Adipocyte (in vitro differentiated cells): ENCODE results near the gene KCNG2.

Experiments
- DNase-seq: peaks from one replicate; pipeline ENCODE4 v3.0.0-alpha.2; 2015; ENCODE audit warnings: low read depth
- H3K27me3 ChIP-seq: replicated peaks from 2 replicates; pipeline ENCODE4 v1.7.0; 2013; ENCODE audit warnings: mild to moderate bottlenecking, low read length, moderate library complexity; ENCODE audit not compliant: control insufficient read depth, insufficient read depth
- H3K36me3 ChIP-seq: 2 replicates; pipeline ENCODE4 v1.7.0; 2013; ENCODE audit warnings: low read length, mild to moderate bottlenecking, moderate library complexity; ENCODE audit not compliant: control insufficient read depth, insufficient read depth, severe bottlenecking
- H3K4me1 ChIP-seq: 2 replicates; pipeline ENCODE4 v1.7.0; 2013; ENCODE audit warnings: mild to moderate bottlenecking, low read length, moderate library complexity; ENCODE audit not compliant: control insufficient read depth, insufficient read depth
- H3K4me3 ChIP-seq: 2 replicates; pipeline ENCODE4 v1.7.0; 2013; ENCODE audit warnings: mild to moderate bottlenecking, low read length, moderate library complexity
- H3K9ac ChIP-seq: 2 replicates; pipeline ENCODE4 v1.7.0; 2013; ENCODE audit warnings: mild to moderate bottlenecking, low read length, moderate library complexity
- H3K9me3 ChIP-seq: 2 replicates; pipeline ENCODE4 v1.7.0; 2013; ENCODE audit warnings: mild to moderate bottlenecking, low read length, moderate library complexity; ENCODE audit not compliant: control insufficient read depth

Gene KCNG2

GRCh38 chr18:79804130-79804787, 6.5 kb downstream of the KCNG2 start:
- no peak for DNase-seq
- no peak overlapping the region for H3K9ac ChIP-seq
- H3K9me3 ChIP-seq, result no peaks in the 10 kb centered on the region
- H3K36me3 ChIP-seq, result no peaks in the 10 kb centered on the region
- no peaks in the 10 kb centered on the region for H3K4me1 ChIP-seq
- H3K4me3 ChIP-seq, result no peak overlapping the region
- H3K27me3 ChIP-seq, result peaks cover 50% of the 10 kb centered on the region

- no peak overlapping the region for H3K9ac ChIP-seq
- no peak overlapping the region for H3K4me3 ChIP-seq
- no peaks in the 10 kb centered on the region for H3K4me1 ChIP-seq
- DNase-seq, result no peak
- peaks cover 41% of the 10 kb centered on the region for H3K27me3 ChIP-seq
- no peaks in the 10 kb centered on the region for H3K36me3 ChIP-seq
- H3K9me3 ChIP-seq, result no peaks in the 10 kb centered on the region
These were observed 7.6 kb downstream of the KCNG2 start for GRCh38 chr18:79805211-79805887.

DNA sequence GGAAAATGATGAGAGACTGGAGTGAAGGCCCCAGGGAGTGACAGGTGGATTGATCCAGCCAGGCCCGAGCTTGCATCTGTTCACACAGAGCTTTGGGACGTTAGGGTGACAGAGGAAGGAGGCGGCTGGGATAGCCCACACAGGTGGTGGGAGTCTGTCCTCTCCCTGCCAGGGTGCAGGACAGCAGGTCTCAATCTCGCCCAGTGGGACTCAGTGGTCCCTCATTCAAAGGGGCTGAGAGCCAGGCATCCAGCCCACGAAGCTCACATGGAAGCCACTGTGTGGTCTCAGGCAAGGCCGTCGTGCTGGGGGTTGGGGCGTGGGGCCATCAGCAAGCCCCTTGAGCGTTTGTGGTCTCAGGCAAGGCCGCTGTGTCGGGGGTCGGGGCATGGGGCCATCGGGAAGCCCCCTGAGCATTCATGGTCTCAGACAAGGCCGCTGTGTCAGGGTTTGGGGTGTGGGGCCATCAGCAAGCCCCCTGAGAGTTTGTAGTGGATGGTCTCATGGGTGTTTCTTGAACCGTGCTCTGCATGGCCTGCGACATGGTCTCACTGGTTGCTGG, 8.3 kb downstream of the KCNG2 start:
- no peak for DNase-seq
- Histone ChIP-seq H3K36me3 (no peaks in the 10 kb centered on the region), H3K27me3 (peaks cover 38% of the 10 kb centered on the region), H3K9ac (no peak overlapping the region), H3K9me3 (peaks cover 3% of the 10 kb centered on the region), H3K4me1 (no peaks in the 10 kb centered on the region), H3K4me3 (no peak overlapping the region)

GRCh38 chr18:79806976-79807841, 9.5 kb downstream of the KCNG2 start:
- peaks cover 28% of the 10 kb centered on the region for H3K27me3 ChIP-seq
- DNase-seq, result no peak
- H3K9ac ChIP-seq, result no peak overlapping the region

DNA sequence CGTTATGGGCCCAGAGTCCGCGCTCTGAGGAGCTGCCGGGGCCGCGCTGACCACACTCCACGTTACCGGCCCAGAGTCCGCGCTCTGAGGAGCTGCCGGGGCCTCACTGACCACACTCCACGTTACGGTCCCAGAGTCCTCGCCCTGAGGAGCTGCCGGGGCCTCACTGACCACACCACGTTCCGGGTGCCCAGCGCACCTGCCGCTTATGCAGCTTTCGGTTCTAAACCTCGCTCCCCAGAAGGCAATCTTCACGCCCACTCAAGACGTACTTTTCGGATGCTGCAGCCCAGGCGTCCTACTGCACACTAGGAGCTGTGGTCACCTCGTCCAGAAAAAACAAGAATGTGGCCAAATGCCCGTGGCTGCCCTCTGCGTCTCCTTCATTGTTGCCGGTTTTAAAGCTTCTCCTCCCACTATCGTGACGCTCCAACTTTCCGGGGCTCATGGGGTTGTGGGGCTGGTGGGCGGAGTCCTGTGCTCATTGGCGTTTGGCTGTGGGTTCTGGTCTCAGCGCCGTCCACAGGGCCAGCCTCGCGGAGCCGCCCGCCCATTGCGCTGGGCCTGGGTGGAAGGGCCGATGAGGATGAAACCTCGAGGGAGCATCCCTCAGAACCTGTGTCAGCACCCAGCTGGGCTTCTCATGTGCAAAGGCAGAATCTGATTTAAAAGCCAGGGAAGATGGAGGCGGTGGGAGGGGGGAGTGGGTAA, 11.9 kb downstream of the KCNG2 start:
- peaks cover 14% of the 10 kb centered on the region for H3K9me3 ChIP-seq
- H3K27me3 ChIP-seq, result peaks cover 28% of the 10 kb centered on the region
- DNase-seq, result no peak
- H3K36me3 ChIP-seq, result no peaks in the 10 kb centered on the region
- H3K4me1 ChIP-seq, result no peaks in the 10 kb centered on the region
- H3K9ac ChIP-seq, result no peak overlapping the region
- no peak overlapping the region for H3K4me3 ChIP-seq

More at GRCh38 chr18:79806976-79807841, 9.5 kb downstream of the KCNG2 start:
- peaks cover 13% of the 10 kb centered on the region for H3K9me3 ChIP-seq
- no peak overlapping the region for H3K4me3 ChIP-seq
- H3K36me3 ChIP-seq, result no peaks in the 10 kb centered on the region
- no peaks in the 10 kb centered on the region for H3K4me1 ChIP-seq

- Histone ChIP-seq H3K9me3 (peaks cover 14% of the 10 kb centered on the region), H3K9ac (no peak overlapping the region), H3K4me1 (no peaks in the 10 kb centered on the region), H3K27me3 (peaks cover 35% of the 10 kb centered on the region), H3K4me3 (no peak overlapping the region), H3K36me3 (no peaks in the 10 kb centered on the region)
- no peak for DNase-seq
These were observed 14.3 kb downstream of the KCNG2 start for GRCh38 chr18:79812052-79812451.

DNA sequence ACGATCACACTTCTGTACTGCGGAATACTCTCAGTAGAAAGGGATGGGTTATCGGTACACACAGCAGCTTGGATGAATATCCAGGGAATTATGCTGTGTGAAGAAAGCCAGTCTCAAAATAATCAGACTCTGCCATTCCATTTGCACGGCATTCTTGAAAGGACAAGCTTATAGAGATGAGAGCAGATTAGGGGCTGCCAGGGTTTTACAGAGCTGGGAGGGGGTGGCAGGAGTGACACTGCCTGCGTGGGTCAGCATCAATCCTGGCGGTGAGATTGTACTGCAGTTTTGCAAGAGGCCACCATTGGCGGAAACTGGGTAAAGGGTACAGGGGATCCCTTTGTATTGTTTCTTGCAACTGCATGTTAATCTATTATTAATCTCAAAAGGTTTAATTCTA, 16.6 kb downstream of the KCNG2 start:
- H3K4me3 ChIP-seq, result no peak overlapping the region
- DNase-seq, result no peak
- no peaks in the 10 kb centered on the region for H3K36me3 ChIP-seq
- H3K9ac ChIP-seq, result no peak overlapping the region
- H3K27me3 ChIP-seq, result peaks cover 43% of the 10 kb centered on the region
- peaks cover 14% of the 10 kb centered on the region for H3K9me3 ChIP-seq
- H3K4me1 ChIP-seq, result no peaks in the 10 kb centered on the region

GRCh38 chr18:79815657-79816056, 17.9 kb downstream of the KCNG2 start:
- H3K36me3 ChIP-seq, result no peaks in the 10 kb centered on the region
- H3K27me3 ChIP-seq, result peaks cover 46% of the 10 kb centered on the region
- DNase-seq, result no peak
- peaks cover 14% of the 10 kb centered on the region for H3K9me3 ChIP-seq
- H3K4me3 ChIP-seq, result no peak overlapping the region
- no peak overlapping the region for H3K9ac ChIP-seq
- H3K4me1 ChIP-seq, result no peaks in the 10 kb centered on the region

GRCh38 chr18:79816092-79816491, 18.4 kb downstream of the KCNG2 start:
- no peak overlapping the region for H3K9ac ChIP-seq
- H3K9me3 ChIP-seq, result peaks cover 11% of the 10 kb centered on the region
- peaks cover 46% of the 10 kb centered on the region for H3K27me3 ChIP-seq
- no peak for DNase-seq
- no peaks in the 10 kb centered on the region for H3K36me3 ChIP-seq
- no peak overlapping the region for H3K4me3 ChIP-seq
- H3K4me1 ChIP-seq, result no peaks in the 10 kb centered on the region

- Histone ChIP-seq H3K36me3 (no peaks in the 10 kb centered on the region), H3K9me3 (peaks cover 2% of the 10 kb centered on the region), H3K27me3 (peaks cover 46% of the 10 kb centered on the region), H3K4me1 (no peaks in the 10 kb centered on the region), H3K4me3 (no peak overlapping the region), H3K9ac (no peak overlapping the region)
- no peak for DNase-seq
These were observed 19.4 kb downstream of the KCNG2 start for GRCh38 chr18:79816981-79817606.
